Tibial nerve (tissue), 4 donors: Measurements from ENCODE around the gene IWS1.

ENCODE experiments used
- EP300 ChIP-seq, 2 donors: sonication (generic); formaldehyde crosslinking; IDR thresholded peaks; one replicate each; pipeline ENCODE4 v1.6.1; 2017; ENCODE audit warnings: antibody characterized with exemption in 2 of 2, mild to moderate bottlenecking in 1 of 2
- POLR2A ChIP-seq, 2 donors: fragments of 450-650 bp; IDR thresholded peaks; one replicate each; pipeline ENCODE4 v1.6.1; 2017; ENCODE audit warnings: antibody characterized with exemption in 2 of 2, mild to moderate bottlenecking in 2 of 2, moderate library complexity in 2 of 2
- TF ChIP-seq, protein P1 (sequence below), 5 experiments: fragments of 200-600 bp in 3 of 5; fragments of 450-650 bp in 2 of 5; sonication (generic) in 3 of 5; IDR thresholded peaks; one replicate each; pipeline ENCODE4 v1.5.1; 2016 to 2019; ENCODE audit warnings: antibody characterized with exemption in 5 of 5, mild to moderate bottlenecking in 3 of 5, moderate library complexity in 2 of 5

DNA sequence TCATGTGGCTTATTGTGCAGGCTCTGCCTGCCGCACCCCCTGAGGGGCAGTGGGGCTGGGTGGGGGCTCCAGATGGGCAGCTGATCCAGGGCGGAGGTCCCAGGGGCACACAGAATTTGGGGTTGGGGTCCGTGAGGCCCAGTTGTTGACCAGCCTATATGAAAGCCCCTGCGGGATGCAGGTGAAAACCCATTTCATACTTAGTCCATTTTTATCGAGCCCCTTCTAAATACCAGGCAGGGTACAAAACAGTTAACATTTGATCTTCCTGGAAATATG, 39.8 kb upstream of the IWS1 start:
- TF ChIP-seq POLR2A (IDR thresholded peaks at IDR 0.05) = no peak
- TF ChIP-seq, protein P1, sequence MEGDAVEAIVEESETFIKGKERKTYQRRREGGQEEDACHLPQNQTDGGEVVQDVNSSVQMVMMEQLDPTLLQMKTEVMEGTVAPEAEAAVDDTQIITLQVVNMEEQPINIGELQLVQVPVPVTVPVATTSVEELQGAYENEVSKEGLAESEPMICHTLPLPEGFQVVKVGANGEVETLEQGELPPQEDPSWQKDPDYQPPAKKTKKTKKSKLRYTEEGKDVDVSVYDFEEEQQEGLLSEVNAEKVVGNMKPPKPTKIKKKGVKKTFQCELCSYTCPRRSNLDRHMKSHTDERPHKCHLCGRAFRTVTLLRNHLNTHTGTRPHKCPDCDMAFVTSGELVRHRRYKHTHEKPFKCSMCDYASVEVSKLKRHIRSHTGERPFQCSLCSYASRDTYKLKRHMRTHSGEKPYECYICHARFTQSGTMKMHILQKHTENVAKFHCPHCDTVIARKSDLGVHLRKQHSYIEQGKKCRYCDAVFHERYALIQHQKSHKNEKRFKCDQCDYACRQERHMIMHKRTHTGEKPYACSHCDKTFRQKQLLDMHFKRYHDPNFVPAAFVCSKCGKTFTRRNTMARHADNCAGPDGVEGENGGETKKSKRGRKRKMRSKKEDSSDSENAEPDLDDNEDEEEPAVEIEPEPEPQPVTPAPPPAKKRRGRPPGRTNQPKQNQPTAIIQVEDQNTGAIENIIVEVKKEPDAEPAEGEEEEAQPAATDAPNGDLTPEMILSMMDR (IDR thresholded peaks at IDR 0.05) = no peak
- no peak for TF ChIP-seq EP300 (IDR thresholded peaks at IDR 0.05)
